Epithelial cell of proximal tubule (primary cell): ENCODE data around the gene CSTF2T. TPM values are rescaled to one million over a fixed set of nuclear protein-coding genes. Genes with fewer than 3 reads are reported as not detected.

Experiments
- DNase-seq: peaks from one replicate; pipeline ENCODE4 v3.0.0-alpha.2; 2011; ENCODE audit warnings: low read depth
- H3K4me3 ChIP-seq: 2 replicates; pipeline ENCODE4 v1.5.1; 2011; ENCODE audit warnings: low read depth, mild to moderate bottlenecking, low read length
- total RNA-seq: library from RNA; depleted of rRNA; stranded (reverse); fragments of >200 nt; gene quantifications from 2 replicates; pipeline ENCODE4 v1.2.3, GENCODE V29; 2015
- TF ChIP-seq, protein P1 (sequence below): conservative IDR thresholded peaks from 2 replicates; pipeline ENCODE4 v1.5.1; 2012; ENCODE audit warnings: low read depth, mild to moderate bottlenecking, low read length

The CSTF2T gene
- total RNA-seq, 1 donor from 2014 or later: 11.9 TPM

DNA sequence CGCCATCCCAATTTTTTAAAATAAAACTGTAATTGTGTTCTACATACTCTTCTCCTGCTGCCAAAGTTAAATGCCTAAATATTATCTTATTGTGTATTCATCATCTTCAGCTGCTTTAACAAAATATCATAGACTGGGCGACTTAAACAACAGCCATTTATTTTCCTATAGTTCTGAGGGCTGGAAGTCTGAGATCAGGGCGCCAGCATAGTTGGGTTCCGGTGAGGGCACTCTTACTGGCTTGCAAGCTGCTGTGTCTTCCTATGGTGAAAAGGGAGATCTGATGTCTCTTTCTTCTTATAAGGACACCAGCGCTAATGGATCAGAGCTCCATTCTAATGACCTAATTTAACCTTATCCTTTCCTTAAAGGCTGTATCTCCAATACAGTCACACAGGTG lies 30.4 kb downstream of the CSTF2T start:
- TF ChIP-seq, protein P1, sequence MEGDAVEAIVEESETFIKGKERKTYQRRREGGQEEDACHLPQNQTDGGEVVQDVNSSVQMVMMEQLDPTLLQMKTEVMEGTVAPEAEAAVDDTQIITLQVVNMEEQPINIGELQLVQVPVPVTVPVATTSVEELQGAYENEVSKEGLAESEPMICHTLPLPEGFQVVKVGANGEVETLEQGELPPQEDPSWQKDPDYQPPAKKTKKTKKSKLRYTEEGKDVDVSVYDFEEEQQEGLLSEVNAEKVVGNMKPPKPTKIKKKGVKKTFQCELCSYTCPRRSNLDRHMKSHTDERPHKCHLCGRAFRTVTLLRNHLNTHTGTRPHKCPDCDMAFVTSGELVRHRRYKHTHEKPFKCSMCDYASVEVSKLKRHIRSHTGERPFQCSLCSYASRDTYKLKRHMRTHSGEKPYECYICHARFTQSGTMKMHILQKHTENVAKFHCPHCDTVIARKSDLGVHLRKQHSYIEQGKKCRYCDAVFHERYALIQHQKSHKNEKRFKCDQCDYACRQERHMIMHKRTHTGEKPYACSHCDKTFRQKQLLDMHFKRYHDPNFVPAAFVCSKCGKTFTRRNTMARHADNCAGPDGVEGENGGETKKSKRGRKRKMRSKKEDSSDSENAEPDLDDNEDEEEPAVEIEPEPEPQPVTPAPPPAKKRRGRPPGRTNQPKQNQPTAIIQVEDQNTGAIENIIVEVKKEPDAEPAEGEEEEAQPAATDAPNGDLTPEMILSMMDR: no peak
- DNase-seq: no peak
- no peak overlapping the region for H3K4me3 ChIP-seq

DNA sequence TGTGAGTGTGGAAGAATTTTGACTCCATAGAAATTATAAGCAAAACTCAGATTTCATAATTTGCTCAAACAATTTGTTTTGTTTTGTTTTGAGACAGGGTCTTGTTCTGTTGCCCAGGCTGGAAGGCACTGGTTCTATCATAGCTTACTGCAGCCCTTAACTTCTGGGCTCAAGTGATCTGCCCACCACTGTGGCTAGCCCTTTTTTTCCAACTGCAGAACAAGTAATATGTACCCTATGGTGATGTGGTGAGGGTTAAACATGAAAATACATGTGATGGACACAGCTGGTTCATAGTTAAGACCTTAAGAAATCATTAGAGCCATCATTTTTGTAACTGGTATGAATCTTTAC lies 31.1 kb downstream of the CSTF2T start:
- TF ChIP-seq, protein P1: no peak
- DNase-seq: no peak
- H3K4me3 ChIP-seq: no peak overlapping the region

DNA sequence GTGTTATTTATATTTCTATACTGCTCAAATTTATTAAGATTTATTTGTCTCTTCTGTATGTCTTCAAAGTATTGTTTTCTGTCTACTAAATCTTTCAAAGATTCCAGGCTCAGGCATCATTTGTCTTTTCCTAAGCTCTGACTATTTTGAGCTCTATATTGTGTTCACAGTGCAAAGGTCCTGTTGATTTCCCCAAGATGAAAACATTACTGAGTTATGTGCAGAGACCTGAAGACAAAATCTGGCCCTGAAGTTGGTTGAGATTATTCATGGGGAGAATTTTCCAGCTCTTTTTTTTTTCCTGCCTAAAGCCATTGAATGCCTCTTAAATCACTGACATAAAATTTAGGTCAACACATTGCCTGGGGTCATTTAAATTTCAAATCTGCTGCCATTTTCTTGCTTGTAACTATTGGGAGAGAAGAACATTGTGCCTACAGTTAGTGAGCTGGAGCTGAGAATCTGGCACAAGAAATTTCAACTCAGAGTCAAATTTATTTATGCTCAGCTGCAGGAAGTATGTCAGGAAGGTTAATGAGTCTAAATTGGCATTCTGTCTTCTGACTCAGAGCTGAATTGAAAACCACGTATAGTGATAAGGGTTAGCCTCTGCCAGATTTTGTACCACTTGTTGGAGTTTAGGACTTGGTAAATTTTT lies 31.6 kb downstream of the CSTF2T start:
- no peak for DNase-seq
- TF ChIP-seq, protein P1: no peak
- H3K4me3 ChIP-seq: no peak overlapping the region

DNA sequence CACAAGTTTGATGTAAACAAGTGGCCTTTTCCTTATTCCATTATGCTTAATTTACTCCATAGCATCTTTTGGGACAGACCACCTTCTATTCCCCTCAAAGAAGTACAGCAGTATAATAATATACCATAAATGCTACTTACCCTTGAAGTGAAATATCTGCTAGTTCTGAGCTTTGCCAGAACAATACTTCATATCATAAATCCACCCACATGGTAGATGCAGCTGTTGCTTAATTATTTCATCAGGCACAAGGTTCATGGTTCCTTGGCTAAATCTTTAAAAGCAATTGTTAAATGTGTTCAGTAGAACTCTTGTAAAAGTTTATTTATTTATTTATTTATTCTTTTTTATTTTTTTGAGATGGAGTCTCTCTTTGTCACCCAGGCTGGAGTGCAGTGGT lies 32.9 kb downstream of the CSTF2T start:
- TF ChIP-seq, protein P1: no peak
- DNase-seq: no peak
- no peak overlapping the region for H3K4me3 ChIP-seq

DNA sequence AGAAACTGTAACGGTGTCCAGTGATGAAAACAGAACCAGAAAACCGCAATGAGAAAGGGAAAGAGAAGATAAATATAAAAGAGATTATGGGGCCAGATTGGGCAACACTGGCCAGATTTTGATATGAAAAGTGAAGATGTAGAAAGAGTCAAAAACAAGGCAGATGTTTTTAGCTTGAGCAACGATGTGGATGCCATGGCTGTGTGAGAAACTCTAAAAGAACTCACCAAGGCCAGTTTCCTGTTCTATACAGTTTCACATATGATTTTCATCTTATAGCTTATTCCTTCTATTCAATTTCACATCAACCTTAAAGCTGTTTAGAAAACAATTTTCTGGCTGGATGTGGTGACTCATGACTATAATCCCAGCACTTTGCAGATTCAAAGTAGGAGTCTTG lies 36.3 kb downstream of the CSTF2T start:
- TF ChIP-seq, protein P1: no peak
- DNase-seq: no peak
- no peak overlapping the region for H3K4me3 ChIP-seq

DNA sequence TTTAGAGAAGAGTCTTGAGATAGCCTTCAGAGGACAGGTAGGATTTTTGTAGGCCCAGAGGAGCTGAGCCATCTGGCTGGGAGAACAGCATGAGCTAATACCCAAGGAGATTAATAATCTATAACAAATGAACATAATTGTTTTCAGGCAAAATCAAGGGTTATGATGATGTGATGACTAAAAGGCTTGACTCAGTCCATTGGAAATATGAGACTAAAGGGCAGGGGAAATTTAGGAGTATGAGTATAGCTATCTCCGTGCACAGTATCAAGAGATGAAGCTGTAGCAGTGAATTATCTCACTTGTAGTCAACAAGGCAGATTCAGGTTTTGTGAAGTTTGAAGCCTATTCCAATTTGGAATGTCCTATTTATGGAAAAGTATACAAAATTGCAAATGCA lies 40.1 kb downstream of the CSTF2T start:
- H3K4me3 ChIP-seq: no peak overlapping the region
- TF ChIP-seq, protein P1: no peak
- no peak for DNase-seq

DNA sequence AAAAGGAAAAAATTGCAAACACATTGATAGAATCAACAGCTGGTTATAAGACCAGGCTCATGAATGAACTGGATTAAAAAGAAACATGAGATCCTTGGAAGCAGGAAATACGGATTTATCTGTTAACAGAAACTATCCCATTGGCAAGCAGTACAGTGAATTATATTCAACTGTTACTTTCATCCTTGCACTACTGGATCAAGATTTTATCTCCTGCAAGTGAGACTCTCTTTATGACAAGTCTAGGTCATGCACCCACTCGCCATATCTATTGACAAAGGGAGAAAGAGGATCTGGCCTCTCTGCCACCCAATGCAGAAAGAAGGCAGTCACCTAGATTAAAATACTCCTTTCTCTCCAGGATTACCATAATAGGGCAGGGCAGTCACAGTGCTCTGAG lies 41.4 kb downstream of the CSTF2T start:
- TF ChIP-seq, protein P1: no peak
- no peak overlapping the region for H3K4me3 ChIP-seq
- DNase-seq: no peak
